Astrocyte of the spinal cord (primary cell): ENCODE results near the gene RAB11FIP4.
A peak's percentile ranks its signal among the peaks of the same experiment; 100 is the strongest.

Experiments used
- DNase-seq: peaks from one replicate; pipeline ENCODE4 v3.0.0; 2011; ENCODE audit warnings: low read depth, low spot score
- H3K4me3 ChIP-seq: 2 replicates; pipeline ENCODE4 v1.5.1; 2011; ENCODE audit warnings: low read depth, mild to moderate bottlenecking, low read length, moderate library complexity
- in situ Hi-C: cut with HindIII; loops from 2 replicates; pipeline ENCODE4 v1.10.0; 2017; ENCODE audit warnings: low sequenced_read_pairs
- TF ChIP-seq, protein P1 (sequence below): IDR thresholded peaks from 2 replicates; pipeline ENCODE4 v1.5.1; 2012; ENCODE audit warnings: low read depth, mild to moderate bottlenecking, low read length, inconsistent platforms

RAB11FIP4 gene

DNA sequence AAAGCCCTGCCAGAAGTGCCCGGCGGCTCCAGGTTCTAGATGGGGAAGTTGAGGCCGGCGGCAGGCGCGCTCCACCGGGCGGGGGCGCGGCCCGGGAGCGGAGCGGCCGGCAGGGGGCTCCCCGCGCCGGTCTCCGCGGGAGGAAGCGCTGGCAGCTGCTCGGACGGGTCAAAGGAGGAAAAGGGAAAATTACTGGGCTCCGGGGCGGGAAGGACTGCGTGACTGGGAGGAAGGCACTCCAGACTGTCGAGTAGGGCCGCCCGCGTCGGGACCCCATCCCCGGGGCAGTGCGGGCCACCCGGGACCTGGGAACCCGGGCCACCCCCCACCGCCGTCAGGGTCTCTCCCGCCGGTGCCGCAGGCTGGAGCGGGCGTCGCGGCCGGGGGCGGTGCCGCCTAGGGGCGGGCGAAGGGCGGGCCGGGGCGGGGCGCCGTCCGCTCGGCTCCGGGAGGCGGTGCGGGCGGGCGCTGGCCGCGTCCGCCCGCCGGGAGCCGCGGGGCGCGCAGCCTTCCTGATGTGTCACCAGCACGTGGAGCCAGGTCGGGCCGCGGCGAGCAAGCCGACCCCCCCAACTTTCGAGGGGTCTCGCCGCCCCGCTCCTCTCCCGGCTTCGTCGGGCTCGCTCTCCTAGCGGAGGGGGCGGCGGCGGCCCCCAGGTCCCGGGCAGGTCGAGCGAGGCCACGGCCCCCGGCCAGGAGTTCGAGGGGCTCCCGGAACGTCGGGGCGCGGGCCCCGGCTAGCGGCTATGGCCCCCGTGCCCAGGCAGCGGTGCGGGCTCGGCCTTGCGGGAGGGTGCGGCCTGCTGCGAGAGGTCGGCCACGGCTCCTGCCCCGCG, 167.5 kb downstream of the RAB11FIP4 start:
- H3K4me3 ChIP-seq: peak overlapping the region; percentile 78
- in situ Hi-C loops: no loop called here
- TF ChIP-seq, protein P1, sequence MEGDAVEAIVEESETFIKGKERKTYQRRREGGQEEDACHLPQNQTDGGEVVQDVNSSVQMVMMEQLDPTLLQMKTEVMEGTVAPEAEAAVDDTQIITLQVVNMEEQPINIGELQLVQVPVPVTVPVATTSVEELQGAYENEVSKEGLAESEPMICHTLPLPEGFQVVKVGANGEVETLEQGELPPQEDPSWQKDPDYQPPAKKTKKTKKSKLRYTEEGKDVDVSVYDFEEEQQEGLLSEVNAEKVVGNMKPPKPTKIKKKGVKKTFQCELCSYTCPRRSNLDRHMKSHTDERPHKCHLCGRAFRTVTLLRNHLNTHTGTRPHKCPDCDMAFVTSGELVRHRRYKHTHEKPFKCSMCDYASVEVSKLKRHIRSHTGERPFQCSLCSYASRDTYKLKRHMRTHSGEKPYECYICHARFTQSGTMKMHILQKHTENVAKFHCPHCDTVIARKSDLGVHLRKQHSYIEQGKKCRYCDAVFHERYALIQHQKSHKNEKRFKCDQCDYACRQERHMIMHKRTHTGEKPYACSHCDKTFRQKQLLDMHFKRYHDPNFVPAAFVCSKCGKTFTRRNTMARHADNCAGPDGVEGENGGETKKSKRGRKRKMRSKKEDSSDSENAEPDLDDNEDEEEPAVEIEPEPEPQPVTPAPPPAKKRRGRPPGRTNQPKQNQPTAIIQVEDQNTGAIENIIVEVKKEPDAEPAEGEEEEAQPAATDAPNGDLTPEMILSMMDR: peak; percentile 64

DNA sequence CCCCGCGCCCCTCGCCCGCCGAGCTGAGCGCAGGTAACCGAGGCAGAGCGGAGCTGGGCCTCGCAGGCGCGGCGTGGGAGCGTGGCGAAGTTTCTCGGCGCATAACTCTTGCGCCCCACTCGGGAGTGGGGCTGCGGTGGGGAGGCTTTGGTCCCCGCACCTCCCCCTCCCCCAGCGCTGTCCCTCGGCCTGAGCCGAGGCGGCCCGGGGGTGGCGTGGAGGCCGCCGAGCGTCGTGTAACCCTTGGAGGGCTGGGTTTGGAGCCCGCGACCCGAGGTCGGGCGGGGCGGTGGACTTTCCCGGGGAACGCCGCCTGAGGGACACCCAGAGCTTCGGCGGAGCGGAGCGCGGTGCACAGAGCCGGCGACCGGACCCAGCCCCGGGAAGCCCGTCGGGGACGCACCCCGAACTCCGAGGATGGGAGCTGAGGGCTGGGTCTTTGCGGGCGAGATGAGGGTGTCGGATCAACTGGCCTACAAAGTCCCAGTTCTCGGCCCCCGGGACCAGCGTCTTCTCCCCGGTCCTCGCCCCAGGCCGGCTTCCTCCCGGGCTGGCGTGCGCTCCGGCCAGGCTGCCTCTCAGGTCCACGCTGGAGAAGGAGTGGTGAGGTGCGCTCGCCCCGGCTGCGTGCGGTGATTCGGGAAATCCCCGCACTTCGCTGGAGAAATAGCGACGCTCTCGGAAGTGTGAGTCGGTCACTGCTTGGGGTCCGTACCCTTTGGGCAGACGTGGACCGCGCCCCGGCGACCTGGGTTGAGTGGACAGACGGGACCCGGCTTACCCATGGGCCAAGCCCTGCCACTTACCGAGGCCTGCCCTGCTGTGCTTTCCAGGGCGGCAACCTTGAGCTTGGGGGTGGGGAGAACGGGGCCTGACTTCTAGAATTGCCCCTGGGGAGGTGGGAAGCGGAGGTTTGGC, 168.4 kb downstream of the RAB11FIP4 start:
- peak; percentile 13 for DNase-seq
- in situ Hi-C loops: no loop called here
- peak overlapping the region; percentile 78 for H3K4me3 ChIP-seq
- TF ChIP-seq, protein P1: no peak

More for the DNA sequence above, 167.5 kb downstream of the RAB11FIP4 start:
- DNase-seq: peak; percentile 78

DNA sequence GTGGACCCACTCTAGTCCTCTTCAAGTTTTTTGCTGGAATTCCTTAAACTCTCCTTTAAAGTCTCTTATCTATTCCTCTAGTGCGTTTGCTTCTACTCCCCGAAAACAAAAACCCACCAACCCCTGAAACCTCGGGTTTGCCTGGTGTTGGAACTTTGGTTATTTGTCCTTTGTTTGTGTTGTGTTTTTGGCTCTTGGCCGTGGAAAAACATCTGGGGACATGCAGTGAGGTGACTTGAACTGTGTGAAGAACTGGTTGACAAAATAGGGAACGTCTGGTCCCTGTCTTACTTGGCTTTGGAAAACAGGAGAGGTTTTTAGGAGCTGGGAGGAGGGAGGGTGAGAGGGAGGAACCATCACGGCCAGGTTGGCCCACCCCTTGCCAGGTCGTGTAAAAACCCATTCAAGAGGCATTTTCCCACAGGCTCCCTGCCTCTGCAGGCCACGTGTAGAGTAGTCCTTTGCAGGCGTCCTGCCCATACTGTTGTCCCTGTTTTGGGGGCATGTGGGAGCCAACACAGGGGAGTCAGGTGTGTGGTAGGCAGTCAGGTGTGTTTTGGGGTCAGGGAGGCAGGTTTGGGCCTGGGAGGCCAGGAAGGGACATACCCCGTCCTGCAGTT, 169.3 kb downstream of the RAB11FIP4 start:
- DNase-seq: peak; percentile 35
- peak overlapping the region; percentile 78 for H3K4me3 ChIP-seq
- TF ChIP-seq, protein P1: no peak
- in situ Hi-C loops: no loop called here

DNA sequence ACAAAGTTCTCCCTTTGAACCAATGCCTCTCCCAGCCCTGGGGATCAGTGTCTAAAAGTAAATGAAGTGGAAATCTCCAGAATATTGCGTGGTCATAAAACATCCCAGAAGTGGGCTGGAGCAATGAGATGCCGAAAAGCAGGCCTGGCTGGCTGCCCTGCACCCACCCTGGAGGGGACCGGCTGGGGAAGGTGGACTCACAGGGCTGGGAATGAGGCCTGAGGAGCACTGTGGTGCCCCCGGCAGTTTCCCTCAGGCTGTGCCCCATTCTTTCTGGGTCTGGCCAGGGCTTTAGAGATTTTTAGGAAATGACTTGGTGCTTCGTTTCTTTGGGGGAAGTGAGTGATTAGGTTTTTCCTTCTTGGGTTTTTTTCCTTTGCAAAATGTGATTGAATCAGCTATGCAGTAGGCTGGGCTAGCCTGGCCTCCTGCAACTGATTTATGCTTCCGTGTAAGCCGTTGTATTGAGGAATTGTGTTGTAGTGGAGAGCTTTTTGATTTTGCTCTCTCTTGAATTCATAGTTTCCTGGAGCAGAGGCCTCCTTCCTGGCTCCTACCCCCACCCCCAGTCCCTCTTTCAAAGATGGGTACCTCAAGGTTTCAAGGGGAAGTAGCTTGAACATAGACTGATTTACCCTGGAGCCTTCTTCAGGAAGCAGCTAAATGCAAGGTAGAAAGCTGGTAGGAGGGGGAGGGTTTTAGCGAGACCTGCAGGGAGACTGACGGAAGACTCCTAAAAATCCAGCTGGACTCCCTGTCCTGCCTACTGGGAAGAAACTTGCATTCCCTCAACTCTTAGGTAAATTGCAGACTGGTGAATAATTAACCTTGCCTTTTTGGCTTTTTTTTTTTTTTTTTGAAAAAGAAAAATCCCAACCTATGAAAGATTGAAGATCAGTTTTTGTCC, 170.2 kb downstream of the RAB11FIP4 start:
- H3K4me3 ChIP-seq: peak overlapping the region; percentile 78
- TF ChIP-seq, protein P1: no peak
- DNase-seq: peak; percentile 53
- in situ Hi-C loops: no loop called here

DNA sequence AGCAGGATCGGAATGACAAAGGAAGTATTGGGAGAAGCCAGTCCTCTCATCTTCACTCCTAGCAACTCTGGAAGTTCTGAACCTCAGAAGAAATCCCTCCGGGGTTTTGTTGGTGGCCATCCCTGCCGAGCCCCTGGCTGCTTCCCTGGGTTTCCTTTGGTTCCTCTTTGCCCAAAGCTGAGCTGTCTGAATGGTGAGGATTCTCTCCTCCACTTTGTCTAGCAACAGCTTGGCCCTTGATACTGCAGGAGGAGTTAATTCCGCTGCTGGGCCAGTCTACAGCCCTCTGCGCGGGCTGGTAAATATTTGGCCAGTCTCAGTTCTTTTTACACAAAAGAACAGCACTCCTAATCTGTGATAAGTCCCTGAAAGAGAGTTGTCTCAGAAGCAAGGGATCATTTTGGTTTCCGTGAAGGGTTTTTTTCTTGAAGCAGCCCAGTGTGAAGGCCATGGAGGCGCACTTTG, 170.9 kb downstream of the RAB11FIP4 start:
- DNase-seq: no peak
- H3K4me3 ChIP-seq: peak overlapping the region; percentile 1
- TF ChIP-seq, protein P1: no peak
- in situ Hi-C loops: no loop called here
